HG03159 (cell line): ENCODE data around the gene MUTYH.
"Not testable (repeated sequence)": the region's sequence is repeated elsewhere in the genome, so short reads cannot be mapped to it uniquely, and the experiment has no call there.

Source experiments
- ATAC-seq: cut with Tn5 transposase; IDR thresholded peaks from one replicate; pipeline ENCODE4 v1.9.1; 2021; ENCODE audit warnings: mild to moderate bottlenecking, moderate library complexity; ENCODE audit not compliant: unreplicated experiment

The MUTYH gene

DNA sequence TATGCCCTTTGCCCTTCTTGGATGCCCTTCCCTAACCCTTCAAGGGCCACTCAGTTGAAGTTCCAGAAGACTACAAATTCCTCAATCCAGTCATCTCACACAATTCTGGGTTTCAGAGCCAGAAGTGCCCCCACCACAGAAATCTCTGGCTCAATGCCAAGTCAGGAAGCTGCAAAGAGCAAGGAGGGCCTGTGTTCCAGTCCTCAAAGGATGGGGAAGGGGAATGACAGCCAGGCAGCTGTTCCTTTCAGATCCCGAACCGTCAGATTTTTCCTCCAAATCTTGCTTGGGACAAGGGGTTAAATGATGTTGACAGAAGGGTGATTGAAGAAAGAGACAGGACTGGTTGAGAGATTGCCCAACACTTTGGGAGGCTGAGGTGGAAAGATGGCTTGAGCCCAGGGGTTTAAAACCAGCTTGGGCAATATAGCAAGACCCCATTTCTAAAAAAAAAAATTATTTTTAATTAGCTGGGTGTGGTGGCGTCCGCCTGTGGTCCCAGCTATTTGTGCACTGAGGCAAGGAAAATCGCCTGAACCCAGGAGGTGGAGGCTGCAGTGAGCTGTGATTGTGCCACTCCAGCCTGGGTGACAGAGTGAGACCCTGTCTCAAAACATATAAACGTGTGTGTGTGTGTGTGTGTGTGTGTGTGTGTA is 14.3 kb downstream of the MUTYH start:
- ATAC-seq = no peak

DNA sequence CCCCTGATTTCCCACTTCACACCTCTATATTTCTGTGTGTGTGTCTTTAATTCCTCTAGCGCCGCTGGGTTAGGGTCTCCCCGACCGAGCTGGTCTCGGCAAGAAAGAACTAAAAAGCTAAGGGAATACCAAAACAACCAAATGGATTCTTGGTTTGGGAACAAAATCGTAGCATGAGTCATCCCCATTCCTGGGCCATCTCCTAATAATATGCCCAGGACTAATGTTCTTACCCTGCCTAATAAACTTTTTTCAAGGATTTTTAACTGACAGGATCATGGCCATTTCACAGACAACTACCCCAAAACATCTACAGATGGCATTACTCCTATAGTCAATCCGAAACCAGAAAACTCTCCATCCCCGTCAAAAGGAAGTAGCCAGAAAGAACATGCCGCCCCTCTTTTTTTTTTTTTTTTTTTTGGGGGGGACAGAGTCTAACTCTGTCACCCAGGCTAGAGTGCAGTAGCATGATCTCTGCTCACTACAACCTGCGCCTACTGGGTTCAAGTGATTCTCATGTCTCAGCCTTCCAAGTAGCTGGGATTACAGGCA is 17.7 kb downstream of the MUTYH start:
- no peak for ATAC-seq

DNA sequence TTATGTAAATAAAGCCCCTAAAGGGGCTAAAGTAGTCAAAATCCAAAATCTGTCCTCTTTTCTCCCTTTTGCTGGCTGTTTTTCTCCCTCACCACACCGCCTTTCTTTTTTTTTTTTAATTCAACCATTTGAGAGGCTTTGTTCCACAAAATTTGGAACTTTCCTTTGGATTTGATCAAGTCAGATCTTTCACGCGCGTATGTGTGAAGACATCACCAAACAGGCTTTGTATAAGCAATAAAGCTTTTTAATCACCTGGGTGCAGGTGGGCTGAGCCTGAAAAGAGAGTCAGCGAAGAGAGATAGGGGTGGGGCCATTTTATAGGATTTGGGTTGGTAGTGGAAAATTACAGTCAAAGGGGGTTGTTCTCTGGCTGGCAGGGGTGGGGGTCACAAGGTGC is 18.8 kb downstream of the MUTYH start:
- ATAC-seq = no peak

DNA sequence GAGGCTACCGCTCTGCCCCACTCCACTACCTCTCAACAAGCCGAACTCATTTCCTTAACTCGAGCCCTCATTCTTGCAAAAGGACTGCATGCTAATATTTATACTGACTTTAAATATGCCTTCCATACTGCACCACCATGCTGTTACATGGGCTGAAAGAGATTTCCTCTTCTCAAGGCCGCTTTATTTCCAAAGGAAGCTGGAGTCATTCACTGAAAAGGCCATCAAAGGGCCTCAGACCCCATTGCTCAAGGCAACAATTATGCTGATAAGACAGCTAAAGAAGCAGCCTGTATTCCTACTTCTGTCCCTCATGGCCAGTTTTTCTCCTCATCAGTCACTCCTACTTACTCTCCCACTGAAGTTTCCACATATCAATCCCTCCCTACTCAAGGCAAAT is 20.5 kb downstream of the MUTYH start:
- no peak for ATAC-seq

DNA sequence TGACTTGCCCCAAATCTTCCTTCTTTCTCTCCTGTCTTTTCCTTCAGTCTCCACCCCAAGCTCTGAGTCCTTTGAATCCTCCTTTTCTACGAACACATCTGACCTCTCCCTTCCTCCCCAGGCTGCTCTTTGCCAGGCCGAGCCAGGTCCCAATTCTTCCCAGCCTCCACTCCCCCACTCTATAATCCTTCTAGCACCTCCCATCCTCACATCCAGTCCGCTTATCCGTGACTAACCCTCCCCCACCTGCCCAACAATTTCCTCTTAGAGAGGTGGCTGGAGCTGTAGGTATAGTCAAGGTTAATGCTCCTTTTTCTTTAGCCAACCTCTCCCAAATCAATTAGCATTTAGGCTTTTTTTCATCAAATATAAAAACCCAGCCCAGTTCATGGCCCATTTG is 23.1 kb downstream of the MUTYH start:
- ATAC-seq = no peak

DNA sequence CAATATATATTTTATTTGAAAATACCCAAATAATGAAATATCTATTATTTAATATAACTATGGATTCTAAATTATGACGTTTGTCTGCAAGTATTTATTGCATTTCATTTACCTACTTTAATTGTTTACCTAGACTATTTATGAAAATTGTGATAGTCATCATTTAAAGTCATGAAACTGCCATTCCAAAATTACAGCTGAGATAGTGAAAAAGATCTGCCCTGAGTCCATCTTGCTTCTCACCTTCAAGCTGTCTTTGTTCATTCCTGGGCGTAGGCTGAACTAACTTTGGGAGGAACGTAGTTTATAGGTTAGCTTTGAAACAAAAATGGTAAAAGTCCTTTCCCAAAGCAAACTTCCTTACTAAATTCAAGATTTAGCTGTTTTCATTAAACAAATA is 26.0 kb downstream of the MUTYH start:
- ATAC-seq = no peak

DNA sequence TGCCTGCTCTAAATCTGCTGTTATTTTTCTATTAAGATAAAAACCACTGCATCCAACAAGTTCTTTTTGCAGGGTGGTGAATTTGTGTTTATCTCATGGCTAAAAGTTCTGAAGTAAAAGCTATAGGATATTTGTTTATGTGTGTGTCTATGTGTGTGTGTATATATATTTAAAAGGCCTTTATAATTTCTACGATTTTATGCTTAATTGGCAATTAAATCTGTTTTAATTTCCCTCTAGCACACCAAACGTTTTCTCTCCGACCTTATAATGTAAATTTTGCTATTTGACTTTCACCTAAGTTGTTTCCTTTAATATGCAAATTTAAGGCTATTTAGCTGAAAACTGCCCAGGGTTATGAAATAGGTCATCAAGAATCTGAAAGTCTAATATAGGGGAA is 33.3 kb downstream of the MUTYH start:
- no peak for ATAC-seq

DNA sequence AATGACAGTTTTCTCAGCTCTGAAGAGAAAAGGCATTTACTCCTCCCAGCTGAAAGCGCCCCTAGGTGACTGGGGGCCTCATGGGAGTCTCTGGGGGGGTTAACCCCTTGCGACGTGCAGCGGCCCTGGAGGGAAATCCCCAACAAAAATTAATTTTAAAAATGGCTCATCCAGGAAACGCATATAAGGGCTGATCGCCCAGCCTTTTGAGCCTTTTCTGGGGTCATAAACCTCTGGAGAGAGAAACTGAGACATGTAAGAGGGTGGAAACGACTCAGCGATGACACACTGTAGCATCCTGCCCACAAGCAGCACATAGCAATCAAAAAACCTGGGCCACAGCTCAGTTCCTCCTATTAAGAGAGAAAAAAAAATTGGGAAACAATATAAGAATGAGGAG is 33.9 kb downstream of the MUTYH start:
- no peak for ATAC-seq

DNA sequence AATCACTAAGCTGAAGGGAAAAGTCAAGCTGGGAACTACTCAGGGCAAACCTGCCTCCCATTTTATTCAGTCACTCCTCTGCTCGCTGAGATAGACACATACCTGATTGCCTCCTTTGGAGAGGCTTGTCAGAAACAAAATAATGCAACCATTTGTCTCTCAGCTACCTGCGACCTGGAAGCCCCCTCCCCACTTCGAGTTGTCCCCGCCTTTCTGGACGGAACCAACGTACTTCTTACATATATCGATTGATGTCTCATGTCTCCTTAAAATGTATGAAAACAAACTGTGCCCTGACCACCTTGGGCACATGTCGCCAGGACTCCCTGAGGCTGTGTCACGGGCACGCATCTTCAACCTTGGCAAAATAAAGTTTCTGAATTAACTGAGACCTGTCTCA is 35.0 kb downstream of the MUTYH start:
- no peak for ATAC-seq

DNA sequence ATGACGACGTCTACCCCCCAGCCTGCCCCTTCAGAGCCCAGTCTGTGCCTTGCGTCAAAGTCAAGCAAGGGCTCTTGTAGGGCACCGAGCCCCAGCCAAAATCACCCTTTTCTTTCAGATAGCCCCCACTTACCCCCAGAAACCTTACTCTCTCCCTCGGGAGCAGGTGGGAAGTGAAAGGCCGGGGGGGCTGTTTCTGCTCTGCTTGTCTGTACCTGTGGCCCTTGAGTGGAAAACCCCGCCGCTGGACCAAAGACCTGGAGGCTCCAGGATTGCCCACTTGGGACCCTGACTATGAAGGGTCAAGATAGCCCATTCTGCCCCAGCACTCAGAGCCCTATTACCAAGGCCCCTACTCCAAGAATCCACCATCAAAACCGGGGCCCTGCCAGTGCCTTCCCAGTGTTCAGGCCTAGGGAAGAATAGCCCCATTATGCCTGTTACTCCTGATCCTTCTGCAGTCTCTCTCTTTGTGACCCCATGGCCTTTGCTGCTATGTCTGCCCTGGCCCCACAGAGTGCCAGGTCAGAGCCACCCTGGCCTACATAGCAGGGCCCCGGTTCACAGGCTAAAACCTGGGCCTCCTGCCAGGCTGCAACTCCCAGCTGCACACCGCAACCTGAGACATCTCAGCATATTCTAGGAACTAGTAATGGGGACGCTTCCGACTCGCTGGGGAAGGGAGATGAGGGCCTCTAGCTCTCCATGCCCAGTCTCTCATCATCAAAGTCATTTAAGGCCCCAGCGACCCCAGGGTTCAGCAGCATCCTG is 35.7 kb downstream of the MUTYH start:
- peak; percentile 14 for ATAC-seq

DNA sequence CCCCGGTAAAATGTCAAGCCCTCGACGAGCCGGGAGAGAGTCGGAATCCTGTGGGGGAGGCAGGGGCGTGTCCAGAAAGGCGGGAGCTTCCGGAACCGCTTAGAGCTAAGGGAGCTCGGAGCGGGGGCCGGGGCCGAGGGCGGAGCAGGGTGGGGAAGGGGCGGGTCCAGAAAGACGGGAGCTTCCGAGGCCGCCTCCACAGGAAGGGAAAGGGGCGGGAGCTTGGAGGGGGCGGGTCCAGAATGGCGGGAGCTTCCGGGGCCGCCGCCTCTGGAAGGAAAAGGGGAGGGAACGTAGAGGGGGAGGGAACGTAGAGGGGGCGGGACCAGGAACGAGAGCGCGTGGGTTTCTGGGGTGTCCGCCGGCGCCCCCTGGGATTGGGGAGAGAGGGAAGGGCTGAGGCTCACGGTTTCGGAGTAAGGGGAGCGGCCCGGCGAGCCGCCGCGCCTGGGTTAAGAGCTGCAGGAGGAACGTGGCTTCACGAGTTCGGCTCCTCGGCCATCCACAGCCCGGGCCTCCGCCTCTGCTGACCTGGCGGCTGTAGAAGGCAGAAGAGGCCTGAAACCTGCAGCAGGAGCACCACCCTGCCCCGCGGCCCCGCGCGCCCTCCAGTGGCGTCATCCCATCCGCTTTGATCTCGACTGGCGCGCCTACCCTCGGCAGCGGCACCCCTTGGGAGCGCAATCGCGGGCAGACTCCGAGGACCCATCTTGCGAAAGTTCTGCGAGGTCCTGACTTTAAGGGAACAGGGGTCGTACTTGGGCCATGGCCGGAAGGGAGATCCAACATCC is 36.5 kb downstream of the MUTYH start:
- peak; percentile 65 for ATAC-seq

DNA sequence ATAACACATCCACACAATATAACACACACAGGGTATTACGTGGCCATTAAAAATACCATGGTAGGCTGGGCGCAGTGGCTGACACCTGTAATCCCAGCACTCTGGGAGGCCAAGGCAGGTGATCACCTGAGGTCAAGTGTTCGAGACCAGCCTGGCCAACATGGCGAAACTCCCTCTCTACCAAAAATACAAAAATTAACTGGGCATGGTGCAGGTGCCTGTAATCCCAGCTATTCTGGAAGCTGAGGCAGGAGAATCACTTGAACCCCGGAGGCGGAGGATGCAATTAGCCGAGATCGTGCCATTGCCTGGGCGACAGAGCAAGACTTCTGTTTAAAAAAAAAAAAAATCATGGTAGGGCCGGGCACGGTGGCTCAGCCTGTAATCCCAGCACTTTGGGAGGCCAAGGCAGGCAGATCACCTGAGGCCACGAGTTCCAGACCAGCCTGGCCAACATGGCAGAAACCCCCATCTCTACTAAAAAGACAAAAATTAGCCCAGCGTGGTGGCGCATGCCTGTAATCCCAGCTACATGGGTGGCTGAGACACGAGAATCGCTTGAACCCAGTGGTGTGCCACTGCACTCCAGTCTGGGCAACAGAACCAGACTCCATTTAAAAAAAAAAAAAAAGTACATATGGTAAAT is 37.6 kb downstream of the MUTYH start:
- no peak for ATAC-seq

DNA sequence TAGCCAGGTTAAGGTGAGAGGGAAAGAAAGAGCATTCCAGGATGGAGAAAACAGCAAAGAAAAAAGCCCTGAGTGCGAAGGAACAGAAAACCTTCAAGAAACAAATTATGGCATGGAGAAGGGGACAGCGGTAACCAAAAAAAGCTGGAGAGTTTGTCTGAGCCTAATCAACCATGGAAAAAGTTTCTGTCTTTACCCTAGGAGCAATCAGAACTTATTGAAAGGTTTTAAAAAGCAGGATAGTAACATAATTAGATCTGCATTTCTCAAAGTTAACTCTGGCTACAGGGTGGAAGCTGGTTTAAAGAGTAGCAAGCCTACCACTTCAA is 39.6 kb downstream of the MUTYH start:
- no peak for ATAC-seq

DNA sequence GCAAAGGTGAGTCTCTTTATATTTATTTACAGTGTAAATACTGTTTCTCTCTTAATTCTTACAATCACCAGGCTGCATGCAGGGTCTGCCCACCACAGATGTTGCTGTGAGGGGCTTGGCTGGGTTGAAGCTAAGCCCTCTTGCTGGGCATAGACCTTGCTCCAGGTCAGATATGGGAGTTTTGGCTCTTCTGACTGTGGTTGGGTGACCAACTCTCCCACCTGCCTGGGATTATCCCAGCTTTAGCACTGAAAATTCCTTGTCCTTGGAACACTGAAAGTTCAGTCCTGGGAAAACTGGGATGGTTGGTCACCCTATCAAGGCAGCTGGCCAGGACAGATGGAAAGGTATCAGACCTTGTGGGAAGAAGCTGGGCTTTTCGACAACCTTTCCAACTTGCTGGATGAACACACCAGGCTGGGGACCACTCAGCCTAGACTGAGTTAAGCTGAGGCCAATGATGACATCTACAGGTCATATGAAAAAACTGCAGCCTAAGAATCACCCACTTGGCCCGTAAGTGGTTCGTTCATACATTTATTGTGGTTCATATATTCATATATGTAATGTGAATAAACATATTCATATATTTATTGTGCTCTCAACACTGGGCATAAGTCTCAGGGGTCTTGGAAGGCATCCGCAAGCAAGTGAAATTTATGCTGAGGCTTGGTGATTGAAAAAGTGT is 40.1 kb downstream of the MUTYH start:
- ATAC-seq = no peak

DNA sequence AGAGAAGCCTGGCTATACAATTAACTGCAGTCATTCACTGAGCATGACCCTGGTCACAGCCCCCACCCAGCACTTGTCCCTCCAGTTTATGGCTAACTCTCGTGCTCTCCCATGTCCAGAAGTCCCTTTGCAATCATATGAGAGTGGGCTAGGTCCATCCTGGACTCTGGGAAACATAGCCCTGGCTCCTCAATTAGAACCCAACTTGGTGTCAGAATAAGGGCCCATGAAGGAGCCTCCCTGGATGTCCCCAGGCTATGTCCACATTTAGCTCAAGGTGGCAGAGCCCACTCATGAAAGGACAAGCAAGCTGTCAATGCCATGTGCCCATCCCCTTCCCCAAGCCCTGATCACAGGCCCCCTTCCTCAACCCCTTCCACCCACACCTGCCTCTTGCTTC is 40.9 kb downstream of the MUTYH start:
- ATAC-seq = no peak

DNA sequence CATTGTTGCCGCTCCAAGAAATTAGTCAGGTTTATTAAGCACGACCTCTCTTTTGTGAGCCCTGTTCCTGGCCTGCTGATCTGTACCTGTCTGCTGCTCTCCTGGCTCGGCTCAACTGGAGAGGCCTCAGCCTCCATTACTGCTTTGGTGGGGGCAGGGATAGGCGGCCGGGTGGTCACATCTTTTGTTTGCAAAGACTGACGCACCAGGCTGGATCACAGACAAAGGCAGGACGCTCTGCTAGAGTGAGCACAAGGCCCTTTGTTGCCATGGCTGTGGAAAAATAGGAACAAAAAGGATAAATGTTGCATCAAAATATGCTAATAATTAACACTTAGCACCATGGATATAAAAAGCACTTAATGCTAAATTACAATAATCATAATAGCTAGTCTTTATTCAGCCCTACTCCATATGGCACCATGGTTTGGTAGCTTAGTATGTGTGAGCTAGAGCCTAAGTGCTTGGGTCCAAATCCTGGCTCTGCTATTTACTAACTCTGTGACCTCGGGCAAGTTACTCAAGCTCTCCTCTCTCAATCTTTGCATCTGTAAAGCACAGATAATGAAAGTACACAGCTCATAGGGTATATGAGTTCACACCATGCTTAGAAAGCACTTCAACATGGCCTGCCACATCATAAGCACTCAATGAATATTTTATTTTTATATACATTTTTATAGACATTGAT is 42.4 kb downstream of the MUTYH start:
- no peak for ATAC-seq

DNA sequence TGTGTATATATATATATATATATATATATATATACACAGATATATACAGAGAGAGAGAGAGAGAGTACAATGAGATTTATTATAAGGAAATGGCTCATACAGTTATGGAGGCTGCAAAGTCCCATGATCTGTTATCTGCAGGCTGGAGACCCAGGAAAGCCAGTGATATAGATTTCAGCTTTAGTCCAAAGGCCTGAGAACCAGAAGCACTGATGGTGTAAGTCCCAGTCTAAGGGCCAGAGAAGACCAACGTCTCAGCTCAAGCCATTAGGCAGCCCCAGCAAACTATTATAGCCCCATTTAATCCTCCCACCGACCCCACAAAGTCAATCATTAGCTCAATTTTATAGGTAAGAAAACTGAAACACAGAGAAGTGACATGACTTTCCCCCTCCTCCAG is 48.5 kb downstream of the MUTYH start:
- no peak for ATAC-seq

DNA sequence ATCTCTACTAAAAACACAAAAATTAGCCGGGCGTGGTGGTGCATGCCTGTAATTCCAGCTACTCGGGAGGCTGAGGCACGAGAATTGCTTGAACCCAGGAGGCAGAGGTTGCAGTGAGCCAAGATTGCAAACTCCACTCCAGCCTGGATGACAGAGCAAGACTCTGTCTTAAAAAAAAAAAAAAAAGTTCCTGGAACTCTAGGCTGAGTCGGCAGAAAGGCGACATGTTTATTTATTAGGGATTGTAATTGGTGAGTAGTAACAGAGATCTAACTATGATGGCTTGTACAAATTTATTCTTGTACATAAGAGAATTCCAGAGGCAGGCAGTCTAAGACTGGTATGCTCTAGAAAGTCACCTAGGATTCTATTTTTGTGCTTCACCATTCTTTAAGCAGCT is 49.2 kb downstream of the MUTYH start:
- ATAC-seq = not testable (repeated sequence)

DNA sequence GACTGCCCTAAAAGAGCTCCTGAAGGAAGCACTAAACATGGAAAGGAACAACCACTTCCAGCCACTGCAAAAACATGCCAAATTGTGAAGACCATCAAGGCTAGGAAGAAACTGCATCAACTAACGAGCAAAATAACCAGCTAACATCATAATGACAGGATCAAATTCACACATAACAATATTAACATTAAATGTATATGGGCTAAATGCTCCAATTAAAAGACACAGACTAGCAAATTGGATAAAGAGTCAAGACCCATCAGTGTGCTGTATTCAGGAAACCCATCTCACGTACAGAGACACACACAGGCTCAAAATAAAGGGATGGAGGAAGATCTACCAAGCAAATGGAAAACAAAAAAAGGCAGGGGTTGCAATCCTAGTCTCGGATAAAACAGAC is 53.7 kb downstream of the MUTYH start:
- ATAC-seq = not testable (repeated sequence)

DNA sequence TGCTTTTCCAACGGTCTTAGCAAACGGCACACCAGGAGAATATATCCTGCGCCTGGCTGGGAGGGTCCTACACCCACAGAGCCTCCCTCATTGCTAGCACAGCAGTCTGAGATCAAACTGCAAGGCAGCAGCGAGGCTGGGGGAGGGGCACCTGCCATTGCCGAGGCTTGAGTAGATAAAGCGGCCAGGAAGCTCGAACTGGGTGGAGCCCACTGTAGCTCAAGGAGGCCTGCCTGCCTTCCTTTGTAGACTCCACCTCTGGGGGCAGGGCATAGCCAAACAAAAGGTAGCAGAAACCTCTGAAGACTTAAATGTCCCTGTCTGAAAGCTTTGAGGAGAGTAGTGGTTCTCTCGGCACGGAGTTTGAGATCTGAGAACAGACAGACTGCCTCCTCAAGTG is 55.4 kb downstream of the MUTYH start:
- not testable (repeated sequence) for ATAC-seq
